DMS153 (cell line): Measurements from ENCODE around the gene GP1BB.

ENCODE experiments used
- DNase-seq: peaks from one replicate; lab custom pipeline; 2025; lab: John Stamatoyannopoulos, UW

The GP1BB gene

DNA sequence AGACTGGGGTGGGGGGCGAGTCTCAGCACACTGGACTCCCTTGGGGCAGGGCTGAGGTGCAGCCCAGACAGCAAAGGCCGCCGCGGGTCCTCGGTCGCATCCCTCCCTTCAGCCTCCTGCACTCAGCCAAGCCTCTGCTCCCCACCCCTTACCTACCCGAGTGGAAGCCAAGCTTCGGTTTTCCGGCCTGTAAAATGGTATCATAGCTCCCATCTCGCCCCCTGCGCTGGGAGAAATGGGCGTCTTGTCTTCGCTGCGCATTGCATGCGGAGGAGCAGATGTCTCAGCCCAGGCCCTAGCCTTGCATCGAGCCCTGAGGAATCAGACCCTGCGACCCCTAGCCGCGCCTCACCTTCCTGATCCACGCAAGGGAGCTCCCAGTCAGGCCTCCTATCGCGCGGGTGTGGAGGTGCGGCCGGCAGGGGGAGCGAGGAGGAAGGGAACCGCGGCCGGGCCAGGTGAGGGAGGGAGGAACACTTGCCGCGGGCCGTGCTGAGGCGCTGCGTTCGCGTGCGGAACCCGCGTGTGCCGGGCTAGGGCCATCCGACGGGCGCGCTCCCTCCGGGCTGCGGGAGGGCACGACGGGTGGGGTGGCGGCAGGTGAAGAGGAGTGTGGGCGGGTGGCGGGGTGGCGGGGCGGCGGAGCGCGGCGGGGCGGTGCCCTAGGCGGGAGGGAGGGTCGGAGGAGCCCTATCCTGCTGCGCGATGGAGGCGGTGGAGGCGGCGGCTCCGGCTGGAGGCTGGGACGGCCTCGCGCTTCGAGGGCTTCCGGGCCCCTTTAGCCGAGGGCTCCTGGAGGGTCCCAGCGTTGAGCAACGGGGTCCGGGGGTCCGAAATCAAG lies 33.2 kb downstream of the GP1BB start:
- DNase-seq: peak; percentile 47

DNA sequence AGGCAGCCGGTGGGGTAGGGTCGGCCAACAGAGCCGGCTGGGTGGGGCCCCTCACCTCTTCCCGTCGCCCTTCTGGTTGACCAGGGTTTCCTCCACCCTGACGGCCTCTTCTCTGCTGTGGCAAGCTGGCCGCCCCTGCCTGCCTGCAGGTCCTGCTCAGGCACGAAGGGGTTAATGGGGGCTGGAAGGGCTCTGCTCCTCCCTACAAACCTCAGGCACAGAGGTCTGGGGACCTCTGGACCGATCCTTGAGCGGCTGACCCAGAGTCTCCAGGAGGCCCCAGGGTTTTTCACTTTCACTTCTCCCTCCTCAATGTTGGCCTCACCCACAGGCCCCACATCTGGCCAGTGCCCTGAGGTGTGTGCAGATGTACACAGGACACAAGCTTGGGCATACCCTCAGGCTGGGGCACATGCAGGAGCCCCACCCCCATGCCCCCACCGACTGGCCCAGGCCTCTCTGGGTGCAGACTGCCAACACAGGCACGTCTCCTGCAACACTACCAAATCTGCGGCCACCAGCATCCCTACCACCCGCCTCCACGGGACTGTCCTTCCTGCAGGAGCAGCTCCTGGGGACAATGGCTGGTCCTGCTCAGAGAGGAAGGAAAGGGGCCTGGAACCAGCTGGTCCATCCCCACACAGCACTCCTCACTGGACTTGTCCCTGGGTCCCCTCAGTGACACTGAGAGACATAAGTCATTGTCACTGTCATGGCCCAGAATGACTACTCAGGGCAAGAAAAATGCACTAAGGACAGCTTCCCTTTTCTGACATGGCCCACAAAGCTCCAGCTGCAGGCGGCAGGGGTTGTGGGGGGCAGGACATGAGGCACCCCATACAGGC lies 34.0 kb downstream of the GP1BB start:
- DNase-seq: no peak

DNA sequence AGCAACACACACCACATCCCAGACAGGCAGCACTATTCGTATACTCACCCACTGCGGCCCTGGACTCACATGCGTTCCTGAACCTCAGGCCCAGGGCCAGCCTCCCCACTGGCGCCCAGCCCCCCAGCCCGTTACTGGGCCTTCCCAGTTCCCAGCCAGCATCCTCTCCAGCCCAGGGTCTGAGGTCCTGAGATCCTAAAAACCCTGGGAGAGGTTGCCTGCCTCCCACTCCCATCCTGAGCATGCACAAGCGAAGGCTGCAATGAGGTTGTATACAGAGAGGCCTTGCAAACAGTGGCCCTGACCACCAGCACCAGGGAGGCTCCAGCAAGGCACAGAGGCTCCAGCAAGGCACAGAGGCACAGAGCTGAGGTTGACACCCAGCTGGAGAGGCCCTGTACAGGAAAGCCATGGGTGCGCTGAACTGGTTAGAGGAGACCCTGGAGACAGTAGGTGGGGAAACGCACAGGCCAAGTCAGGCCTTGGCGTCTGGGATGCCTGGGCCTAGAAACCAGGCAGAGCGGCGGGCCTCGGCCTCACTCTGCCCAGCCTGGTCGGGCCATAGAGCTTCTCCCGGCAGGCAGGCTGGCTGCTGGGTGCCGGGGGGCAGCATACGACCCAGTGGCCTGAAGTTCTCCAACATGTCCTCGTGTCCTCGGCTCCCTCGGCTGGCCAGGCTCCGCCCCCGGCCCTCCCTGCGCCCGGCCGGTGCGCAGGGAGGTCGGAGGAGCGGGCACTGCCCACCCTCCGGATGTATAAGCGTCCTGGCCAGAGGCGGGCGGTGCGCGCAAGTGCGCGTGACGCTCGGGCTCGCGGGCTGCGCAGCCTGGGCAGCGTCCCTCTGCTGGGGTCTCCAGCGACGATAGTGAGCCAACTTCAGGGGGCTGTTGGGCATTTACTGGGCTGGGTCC lies 34.9 kb downstream of the GP1BB start:
- DNase-seq: no peak

DNA sequence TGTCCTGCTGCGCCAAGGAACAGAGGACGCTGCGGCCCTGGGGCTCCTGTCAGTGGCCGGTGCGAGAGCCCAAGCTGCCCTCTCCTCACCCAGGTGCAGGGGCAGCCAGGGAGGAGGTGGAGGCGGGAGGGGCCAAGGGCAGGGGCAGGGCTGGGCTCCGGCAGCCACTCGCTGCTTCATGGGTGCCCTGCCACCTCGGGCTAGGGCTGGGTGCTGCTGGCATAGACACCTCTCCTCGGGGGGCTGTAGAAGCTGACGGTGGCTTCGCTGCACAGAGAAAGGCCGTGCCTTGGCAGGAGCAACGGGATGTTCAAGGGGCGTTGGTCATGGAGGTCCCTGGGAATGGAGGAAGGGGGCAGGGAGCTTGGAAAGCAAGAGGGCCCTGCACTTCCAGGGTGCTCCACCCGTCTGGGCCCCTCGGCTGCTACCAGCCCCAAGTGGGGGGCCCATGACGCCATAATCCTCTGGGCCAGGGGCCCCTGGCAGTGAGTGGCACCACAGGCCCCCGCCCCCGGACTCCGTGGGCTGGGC lies 35.6 kb downstream of the GP1BB start:
- no peak for DNase-seq

DNA sequence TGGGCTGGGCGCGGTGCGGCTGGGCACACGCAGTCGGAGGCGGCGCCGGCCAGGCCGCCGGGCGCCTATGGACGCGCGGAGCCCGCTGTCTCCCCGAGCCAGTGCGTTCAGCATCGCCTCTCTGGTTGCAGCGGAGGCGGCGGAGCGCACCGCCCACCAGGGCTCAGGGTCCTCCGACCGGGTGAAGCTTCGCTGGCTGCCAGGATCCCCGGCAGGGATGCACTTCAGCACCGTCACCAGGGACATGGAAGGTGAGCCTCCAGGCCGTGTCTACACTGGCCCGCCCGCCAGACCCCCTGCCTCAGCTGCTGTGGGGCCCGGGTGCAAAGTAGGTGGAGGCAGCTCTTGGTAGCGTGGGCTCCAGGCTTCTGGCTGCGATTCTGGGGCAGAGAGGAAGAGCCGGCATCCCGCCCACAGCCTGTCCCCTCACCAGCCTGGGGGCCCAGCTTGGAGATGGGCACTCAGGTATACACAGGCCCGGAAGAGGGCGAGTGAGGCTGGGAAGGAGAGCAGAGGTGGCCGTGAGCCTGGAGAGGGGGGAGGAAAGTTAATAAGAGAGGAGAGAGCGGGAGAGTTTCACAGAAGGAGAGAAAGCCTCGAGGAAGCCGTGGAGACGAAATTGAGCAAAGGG lies 36.2 kb downstream of the GP1BB start:
- no peak for DNase-seq

DNA sequence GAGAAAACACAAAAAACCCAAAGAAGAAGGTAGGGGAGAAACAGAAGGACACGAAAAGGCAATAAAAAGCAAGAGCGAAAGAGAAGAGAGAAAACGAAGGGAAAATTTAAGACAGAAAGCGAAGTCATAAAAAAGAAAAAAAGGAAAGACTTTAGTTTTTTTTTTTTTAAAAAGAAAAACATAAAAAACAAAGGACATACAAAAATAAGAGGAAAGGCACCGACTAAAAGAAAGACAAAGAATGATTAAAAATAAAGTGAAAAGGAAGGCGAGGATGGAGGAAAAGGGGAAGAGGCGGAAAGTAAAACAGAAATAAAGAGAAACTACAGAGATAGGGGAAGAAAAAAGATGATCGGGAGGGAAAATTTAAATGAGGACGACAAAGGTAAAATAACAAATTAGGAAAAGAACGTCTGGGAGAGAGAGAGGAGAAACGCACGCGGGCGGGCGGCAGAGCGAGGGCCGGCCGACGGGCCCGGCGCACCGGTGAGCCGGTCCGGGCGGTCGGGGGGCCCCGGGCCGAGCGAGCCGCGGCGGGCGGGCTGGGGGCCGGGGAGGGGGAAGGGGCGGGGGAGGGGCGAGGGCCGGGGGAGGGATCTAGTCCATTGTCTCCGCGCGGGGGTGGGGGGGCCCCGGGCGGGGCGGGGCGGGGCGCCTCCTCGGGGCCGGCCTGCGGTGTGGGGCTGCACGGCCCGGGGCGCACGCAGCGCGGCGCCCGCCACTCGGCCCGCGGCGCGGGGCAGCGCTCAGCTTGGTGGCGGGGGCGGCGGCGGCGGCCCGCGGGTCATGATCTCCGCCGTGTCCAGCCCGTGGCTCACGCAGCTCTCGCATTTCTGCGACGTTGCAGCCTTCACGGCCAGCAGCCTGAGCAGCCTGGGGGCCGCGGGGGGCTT lies 37.0 kb downstream of the GP1BB start, which contains the start of gene TBX1:
Gene TBX1, plus strand, starts transcription at position 721 of the 893 bp plus-strand sequence. Its CDS starts 66 bp downstream, at position 787.
- no peak for DNase-seq

DNA sequence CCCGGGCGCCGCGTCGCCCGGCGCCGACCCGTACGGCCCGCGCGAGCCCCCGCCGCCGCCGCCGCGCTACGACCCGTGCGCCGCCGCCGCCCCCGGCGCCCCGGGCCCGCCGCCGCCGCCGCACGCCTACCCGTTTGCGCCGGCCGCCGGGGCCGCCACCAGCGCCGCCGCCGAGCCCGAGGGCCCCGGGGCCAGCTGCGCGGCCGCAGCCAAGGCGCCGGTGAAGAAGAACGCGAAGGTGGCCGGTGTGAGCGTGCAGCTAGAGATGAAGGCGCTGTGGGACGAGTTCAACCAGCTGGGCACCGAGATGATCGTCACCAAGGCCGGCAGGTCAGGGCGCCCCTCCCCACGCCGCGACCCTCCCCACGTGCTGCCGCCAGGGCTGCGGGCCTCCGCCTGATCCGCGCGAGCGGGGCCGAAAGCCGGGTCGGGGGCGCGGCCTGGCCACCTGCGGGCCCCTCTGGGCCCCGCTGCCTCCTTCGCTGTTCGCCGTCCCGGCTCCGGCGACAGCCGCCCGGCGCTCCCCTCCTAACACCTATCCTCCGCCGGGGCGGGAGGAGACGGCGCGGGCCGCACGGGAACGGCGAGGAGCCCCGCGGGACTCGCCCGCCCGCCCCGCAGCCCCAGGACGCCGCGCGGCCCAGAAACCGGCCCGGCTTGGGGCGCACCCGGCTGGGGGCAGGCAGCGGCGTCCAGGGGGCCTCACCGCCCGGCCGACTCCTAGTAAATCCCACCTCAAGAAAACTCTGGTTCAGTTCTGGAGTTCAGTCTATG lies 37.8 kb downstream of the GP1BB start:
- no peak for DNase-seq

DNA sequence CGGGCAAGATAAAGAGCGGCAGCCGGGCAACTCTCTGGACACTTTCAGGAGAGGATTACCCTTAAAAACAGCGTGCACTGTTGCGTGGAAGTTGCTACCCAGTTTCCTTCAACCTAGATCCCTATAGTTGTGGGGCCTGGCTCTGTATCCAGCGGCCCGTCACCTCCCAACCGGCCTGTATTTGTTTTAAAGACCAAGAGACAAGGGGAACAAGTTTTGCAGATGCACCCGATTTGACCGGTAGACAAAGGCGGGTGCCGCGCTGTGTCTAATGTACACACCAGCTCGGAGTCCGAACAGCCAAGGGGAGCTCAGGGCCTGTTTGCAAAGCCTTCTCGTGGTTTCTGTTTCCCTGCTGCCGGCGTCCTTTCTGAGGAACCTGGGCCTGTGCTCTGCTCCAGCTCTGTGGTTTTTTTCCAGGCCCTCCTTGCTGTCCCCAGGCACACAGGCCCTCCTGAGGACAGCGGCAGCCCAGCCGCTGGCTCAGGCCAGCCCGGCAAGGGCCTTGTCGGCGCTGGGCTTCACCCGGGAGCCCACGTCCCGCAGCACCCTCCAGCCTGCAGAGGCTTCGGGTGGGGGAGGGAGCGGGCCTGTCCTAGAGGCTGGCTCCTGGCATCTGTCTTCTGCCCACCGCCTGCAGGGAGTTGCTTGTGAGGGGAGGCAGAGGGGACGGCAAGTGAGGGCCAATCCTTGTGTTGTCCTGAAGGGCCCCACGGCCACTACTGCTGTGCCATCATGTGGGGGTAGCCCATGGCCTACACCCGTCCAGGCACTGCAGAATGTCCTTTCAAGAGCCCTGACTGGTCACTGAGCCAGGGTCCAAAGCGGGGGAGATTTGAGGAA lies 38.6 kb downstream of the GP1BB start:
- no peak for DNase-seq

DNA sequence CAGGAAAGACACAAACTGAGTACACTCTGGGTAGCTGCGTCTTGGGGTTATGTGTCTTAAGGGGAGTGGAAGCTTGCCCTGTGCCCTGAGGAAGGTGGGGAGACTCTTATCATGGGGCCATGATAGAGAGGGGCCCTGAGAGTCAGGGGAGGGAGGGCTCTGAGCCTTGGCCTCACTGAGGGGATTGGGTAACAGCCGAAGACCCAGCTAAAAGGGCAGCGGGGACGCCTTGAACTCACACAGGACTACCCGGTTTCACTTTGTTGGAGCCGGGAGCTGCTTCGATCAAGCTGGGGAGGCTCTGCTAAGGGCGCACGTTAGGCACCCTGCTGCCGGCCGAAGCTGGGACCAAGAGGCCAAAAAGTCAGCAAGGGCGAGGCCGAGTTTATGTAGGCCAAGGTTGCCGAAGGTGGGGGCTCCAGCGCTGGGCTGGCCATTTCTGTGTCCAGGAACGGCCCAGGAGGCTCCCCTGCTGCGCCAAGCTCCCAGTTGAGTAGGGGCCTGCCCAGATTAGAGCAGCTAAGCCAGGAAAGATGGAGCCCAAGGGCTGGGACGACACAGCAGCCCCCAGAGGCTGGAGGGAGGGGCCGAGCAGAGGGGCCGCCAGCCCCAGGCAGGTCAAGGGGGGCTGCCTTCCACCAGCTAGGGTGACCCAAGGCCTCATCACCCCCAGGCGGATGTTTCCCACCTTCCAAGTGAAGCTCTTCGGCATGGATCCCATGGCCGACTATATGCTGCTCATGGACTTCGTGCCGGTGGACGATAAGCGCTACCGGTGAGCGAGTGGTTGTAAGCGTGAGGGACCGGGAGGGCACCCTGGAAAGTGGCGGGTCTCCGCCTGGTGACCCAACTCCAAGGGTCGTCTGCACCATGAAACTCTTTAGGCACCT lies 39.5 kb downstream of the GP1BB start:
- DNase-seq: no peak

DNA sequence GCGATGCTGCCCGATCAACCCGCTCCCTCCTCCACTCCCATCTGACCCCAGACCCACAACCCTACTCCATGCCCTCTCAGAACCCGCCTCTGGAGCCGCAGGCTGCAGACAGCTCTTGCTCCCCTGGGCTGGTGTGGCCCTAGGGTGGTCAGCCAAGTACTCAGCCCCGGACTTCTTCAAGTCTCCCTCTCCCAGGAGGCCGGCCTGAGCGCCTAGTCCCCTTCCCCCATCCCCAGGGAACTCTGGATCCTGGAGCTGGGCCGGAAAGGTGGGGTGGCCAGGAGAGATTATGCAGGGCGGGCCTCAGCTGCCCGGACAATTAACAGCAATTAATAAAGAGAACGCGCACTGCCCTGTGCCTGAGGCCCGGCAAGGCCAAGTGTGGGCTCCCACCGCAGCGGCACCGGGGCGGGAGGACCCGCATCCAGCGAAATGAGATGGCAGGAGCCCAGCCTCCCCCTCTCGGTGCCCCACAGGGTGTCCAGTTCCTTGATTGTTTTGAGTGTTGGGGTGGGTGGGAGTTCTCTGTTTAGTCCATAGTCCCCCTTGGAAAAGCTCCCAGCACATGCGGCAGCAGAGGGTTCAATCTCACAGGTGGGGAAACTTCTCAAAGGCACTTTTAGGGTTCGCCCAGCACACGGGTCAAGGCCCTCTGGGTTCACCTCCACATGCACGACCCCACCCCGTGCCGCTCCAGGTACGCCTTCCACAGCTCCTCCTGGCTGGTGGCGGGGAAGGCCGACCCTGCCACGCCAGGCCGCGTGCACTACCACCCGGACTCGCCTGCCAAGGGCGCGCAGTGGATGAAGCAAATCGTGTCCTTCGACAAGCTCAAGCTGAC lies 40.3 kb downstream of the GP1BB start:
- no peak for DNase-seq

DNA sequence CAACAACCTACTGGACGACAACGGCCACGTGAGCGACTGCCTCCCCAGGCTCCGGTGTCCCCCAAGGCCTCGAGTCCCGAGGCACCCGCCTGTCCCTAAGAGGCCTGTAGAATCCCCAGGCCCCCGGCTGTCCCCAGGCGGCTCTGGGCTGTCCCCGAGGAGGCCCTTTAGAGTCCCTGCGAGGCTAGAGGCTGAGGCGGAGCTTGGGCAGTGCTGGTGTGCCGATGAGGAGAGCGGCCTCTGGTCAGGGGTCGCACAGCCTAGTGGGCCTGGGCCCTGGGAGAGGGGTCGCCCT lies 40.9 kb downstream of the GP1BB start:
- no peak for DNase-seq

DNA sequence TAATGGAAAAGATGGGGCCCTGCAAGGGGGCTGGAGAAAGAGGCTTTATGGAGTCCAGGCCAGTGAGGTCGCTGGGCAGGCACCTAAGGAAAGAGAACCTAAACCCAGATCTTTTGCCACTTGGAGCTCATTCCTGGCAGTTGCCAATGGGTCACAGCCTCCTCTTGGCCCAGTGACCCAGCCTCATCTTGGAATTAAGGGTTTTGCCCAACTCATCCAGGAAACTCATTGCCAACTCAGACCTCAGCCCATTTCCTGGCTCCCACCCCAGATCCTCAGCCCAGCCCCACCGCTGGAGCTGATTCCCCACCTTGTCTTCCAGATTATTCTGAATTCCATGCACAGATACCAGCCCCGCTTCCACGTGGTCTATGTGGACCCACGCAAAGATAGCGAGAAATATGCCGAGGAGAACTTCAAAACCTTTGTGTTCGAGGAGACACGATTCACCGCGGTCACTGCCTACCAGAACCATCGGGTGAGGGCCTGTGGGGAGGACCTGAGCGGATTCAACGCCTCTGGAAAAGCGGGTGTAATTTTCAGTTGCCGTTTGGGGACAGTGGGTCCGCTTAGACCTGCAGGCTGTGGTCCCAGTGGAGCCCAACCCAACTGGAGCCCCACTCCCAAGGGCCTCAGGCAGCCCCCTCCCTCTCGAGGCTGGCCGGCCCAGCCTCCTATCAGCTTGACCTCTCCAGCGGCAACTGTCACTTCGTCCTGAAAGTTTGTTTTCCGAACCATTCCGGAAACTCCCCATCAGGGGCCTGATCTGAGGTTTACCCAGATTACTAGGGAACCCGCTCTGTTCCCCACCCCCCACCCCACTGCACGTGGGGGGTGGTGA lies 41.5 kb downstream of the GP1BB start:
- DNase-seq: no peak

DNA sequence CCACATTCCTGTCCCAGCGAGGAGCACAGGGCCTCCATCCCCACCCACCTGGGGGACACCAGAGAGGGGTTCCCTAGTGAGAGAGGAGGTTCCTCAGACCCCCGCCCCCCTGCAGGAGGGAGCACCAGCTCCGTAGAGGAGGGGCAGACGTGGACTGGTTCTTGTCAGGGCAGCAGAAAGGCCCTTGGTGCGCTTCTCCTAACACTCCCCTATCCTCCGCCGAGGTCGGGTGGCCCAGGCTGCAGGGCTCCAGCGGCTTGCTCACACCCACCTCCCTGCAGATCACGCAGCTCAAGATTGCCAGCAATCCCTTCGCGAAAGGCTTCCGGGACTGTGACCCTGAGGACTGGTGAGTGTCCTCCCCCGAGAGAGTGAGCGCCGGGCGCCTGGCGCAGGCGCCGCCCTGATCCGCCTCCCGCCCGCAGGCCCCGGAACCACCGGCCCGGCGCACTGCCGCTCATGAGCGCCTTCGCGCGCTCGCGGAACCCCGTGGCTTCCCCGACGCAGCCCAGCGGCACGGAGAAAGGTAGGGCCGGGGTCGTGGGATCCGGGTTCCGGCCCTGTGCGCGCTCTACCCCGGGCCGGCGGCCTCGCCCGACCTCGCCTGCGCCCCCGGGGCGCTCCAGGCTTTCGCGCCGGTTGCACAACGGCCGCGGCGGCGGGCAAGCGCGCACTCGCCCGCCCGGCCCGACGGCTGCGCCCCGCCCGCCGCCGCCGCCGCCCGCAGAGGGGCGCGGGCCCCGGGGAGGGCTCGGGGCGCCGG lies 42.3 kb downstream of the GP1BB start:
- DNase-seq: no peak

DNA sequence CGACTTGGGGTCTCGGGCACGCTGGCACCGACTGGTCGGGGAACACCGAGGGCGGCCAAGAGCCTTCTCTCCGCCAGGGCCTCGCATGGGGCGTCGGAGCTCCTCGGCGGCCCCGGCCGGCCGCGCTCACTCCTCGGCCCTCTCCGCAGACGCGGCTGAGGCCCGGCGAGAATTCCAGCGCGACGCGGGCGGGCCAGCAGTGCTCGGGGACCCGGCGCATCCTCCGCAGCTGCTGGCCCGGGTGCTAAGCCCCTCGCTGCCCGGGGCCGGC lies 42.8 kb downstream of the GP1BB start:
- no peak for DNase-seq
